Gastrocnemius medialis (tissue), 4 donors: ENCODE results near the gene PEAK3.

Source experiments
- CTCF ChIP-seq, 5 experiments: fragments of 450-650 bp in 3 of 5; fragments of 200-600 bp in 2 of 5; sonication (generic) in 2 of 5; IDR thresholded peaks in 4 of 5; conservative IDR thresholded peaks in 1 of 5; 1 replicate in 4 of 5; 2 replicates in 1 of 5; pipeline ENCODE4 v1.5.1; 2016 to 2019; ENCODE audit warnings: antibody characterized with exemption in 5 of 5, mild to moderate bottlenecking in 3 of 5, moderate library complexity in 3 of 5
- POLR2A ChIP-seq, 2 donors: fragments of 450-650 bp; IDR thresholded peaks; one replicate each; pipeline ENCODE4 v1.6.1; 2017; ENCODE audit warnings: antibody characterized with exemption in 2 of 2, mild to moderate bottlenecking in 2 of 2, moderate library complexity in 2 of 2

DNA sequence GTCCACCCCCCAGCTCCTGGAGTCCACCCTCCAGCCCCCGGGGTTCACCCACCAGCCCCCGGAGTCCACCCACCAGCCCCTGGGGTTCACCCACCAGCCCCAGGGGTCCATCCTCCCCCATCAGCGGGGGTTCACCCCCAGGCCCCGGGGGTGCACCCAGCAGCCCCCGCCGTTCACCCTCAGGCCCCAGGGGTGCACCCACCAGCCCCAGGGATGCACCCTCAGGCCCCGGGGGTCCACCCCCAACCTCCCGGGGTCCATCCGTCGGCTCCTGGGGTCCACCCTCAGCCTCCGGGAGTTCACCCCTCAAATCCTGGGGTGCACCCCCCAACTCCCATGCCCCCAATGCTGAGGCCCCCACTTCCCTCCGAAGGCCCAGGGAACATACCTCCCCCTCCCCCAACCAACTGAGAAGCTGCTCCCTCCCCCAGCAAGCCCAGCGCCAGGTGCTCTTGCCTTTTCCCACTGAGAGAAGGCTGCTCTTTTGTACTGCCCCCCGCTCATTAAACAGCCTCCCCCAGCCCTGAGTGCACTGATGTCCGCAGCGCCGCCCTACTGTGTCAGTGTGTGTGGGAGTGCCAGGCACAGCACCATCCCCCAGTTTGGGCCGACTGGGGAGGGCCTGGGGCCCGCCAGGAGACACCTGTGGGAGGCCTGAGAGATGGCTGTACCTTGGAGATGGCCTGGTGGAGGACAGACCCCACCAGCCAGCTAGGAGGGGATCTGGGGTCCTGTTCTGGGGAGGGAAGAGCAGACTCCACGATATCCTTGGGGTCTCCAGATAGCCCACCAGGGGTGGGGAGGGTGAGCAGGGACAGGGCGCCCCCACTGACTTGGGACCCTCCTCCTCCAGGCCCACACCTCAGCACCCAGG, 33.6 kb downstream of the PEAK3 start:
- TF ChIP-seq CTCF (IDR thresholded peaks at IDR 0.05 in 4 of 5, conservative IDR thresholded peaks at IDR 0.05 in 1 of 5), result no peak
- no peak for TF ChIP-seq POLR2A (IDR thresholded peaks at IDR 0.05)
